SK-N-SH treated with all-trans-retinoic acid at 6 μM for 48 hours (cell line): ENCODE results near the gene EMC10.

ENCODE experiments used
- ATAC-seq: fragments of 200-7000 bp; cut with Tn5 transposase; 3 replicates; pipeline ENCODE4 v1.9.1; 2020; ENCODE audit warnings: mild to moderate bottlenecking, moderate library complexity
- ARNTL ChIP-seq: fragments of 450-650 bp; formaldehyde crosslinking; IDR thresholded peaks from 2 replicates; pipeline ENCODE4 v1.5.0; 2020; ENCODE audit warnings: low read depth, mild to moderate bottlenecking, moderate library complexity, borderline replicate concordance
- CSDC2 ChIP-seq: fragments of 250-450 bp; sonication (Bioruptor Pico); IDR thresholded peaks from 2 replicates; pipeline ENCODE4 v1.5.0; 2020; ENCODE audit warnings: mild to moderate bottlenecking, moderate library complexity
- CSRNP3 ChIP-seq: fragments of 250-450 bp; sonication (Bioruptor Pico); IDR thresholded peaks from 2 replicates; pipeline ENCODE4 v1.5.1; 2021; ENCODE audit warnings: mild to moderate bottlenecking, moderate library complexity
- ESRRG ChIP-seq: fragments of 250-450 bp; sonication (Bioruptor Pico); IDR thresholded peaks from 2 replicates; pipeline ENCODE4 v1.6.1; 2021; ENCODE audit warnings: mild to moderate bottlenecking
- GLIS3 ChIP-seq: fragments of 250-450 bp; sonication (Bioruptor Pico); IDR thresholded peaks from 2 replicates; pipeline ENCODE4 v1.5.0; 2020; ENCODE audit warnings: mild to moderate bottlenecking, moderate library complexity
- OSR1 ChIP-seq: fragments of 250-450 bp; sonication (Bioruptor Pico); IDR thresholded peaks from 2 replicates; pipeline ENCODE4 v1.8.0; 2022; ENCODE audit warnings: moderate library complexity, mild to moderate bottlenecking, inconsistent platforms
- POU6F1 ChIP-seq: fragments of 250-450 bp; sonication (Bioruptor Pico); IDR thresholded peaks from 2 replicates; pipeline ENCODE4 v1.8.0; 2021; ENCODE audit warnings: low read depth, mild to moderate bottlenecking, moderate library complexity, borderline replicate concordance
- PPARA ChIP-seq: fragments of 250-450 bp; sonication (Bioruptor Pico); IDR thresholded peaks from 2 replicates; pipeline ENCODE4 v1.5.0; 2020; ENCODE audit warnings: mild to moderate bottlenecking, borderline replicate concordance
- RARB ChIP-seq: fragments of 250-450 bp; sonication (Bioruptor Pico); IDR thresholded peaks from 2 replicates; pipeline ENCODE4 v1.8.0; 2021; ENCODE audit warnings: mild to moderate bottlenecking, moderate library complexity
- SNAI2 ChIP-seq: fragments of 250-450 bp; sonication (Bioruptor Pico); IDR thresholded peaks from 2 replicates; pipeline ENCODE4 v1.5.0; 2020; ENCODE audit warnings: mild to moderate bottlenecking, moderate library complexity
- TCF4 ChIP-seq: fragments of 250-450 bp; sonication (Bioruptor Pico); IDR thresholded peaks from 2 replicates; pipeline ENCODE4 v1.8.0; 2021; ENCODE audit warnings: mild to moderate bottlenecking, moderate library complexity, borderline replicate concordance
- TOX ChIP-seq: fragments of 250-450 bp; sonication (Bioruptor Pico); IDR thresholded peaks from 2 replicates; pipeline ENCODE4 v1.8.0; 2021; ENCODE audit warnings: mild to moderate bottlenecking, moderate library complexity, borderline replicate concordance
- ZC3H10 ChIP-seq: fragments of 250-450 bp; sonication (Bioruptor Pico); IDR thresholded peaks from 2 replicates; pipeline ENCODE4 v1.5.1; 2021; ENCODE audit warnings: mild to moderate bottlenecking, moderate library complexity
- ZFP3 ChIP-seq: fragments of 250-450 bp; sonication (Bioruptor Pico); IDR thresholded peaks from 2 replicates; pipeline ENCODE4 v1.5.0; 2020; ENCODE audit warnings: mild to moderate bottlenecking, moderate library complexity
- ZFP30 ChIP-seq: fragments of 450-650 bp; formaldehyde crosslinking; IDR thresholded peaks from 2 replicates; pipeline ENCODE4 v1.5.0; 2022; ENCODE audit warnings: mild to moderate bottlenecking, moderate library complexity
- ZNF565 ChIP-seq: fragments of 450-650 bp; formaldehyde crosslinking; conservative IDR thresholded peaks from 2 replicates; pipeline ENCODE4 v1.5.0; 2020; ENCODE audit warnings: low read depth, mild to moderate bottlenecking, moderate library complexity
- ZNF70 ChIP-seq: fragments of 450-650 bp; formaldehyde crosslinking; IDR thresholded peaks from 2 replicates; pipeline ENCODE4 v1.5.0; 2020; ENCODE audit warnings: mild to moderate bottlenecking, moderate library complexity
- TF ChIP-seq, protein P1 (sequence below): fragments of 250-450 bp; sonication (Bioruptor Pico); IDR thresholded peaks from 2 replicates; pipeline ENCODE4 v1.5.0; 2020; ENCODE audit warnings: mild to moderate bottlenecking, moderate library complexity
- TF ChIP-seq, protein P2 (sequence below): fragments of 250-450 bp; sonication (Bioruptor Pico); IDR thresholded peaks from 2 replicates; pipeline ENCODE4 v1.8.0; 2020; ENCODE audit warnings: mild to moderate bottlenecking, moderate library complexity, borderline replicate concordance

Gene EMC10

GRCh38 chr19:50490991-50491472 lies 14.7 kb downstream of the EMC10 start:
- TF ChIP-seq, protein P1, sequence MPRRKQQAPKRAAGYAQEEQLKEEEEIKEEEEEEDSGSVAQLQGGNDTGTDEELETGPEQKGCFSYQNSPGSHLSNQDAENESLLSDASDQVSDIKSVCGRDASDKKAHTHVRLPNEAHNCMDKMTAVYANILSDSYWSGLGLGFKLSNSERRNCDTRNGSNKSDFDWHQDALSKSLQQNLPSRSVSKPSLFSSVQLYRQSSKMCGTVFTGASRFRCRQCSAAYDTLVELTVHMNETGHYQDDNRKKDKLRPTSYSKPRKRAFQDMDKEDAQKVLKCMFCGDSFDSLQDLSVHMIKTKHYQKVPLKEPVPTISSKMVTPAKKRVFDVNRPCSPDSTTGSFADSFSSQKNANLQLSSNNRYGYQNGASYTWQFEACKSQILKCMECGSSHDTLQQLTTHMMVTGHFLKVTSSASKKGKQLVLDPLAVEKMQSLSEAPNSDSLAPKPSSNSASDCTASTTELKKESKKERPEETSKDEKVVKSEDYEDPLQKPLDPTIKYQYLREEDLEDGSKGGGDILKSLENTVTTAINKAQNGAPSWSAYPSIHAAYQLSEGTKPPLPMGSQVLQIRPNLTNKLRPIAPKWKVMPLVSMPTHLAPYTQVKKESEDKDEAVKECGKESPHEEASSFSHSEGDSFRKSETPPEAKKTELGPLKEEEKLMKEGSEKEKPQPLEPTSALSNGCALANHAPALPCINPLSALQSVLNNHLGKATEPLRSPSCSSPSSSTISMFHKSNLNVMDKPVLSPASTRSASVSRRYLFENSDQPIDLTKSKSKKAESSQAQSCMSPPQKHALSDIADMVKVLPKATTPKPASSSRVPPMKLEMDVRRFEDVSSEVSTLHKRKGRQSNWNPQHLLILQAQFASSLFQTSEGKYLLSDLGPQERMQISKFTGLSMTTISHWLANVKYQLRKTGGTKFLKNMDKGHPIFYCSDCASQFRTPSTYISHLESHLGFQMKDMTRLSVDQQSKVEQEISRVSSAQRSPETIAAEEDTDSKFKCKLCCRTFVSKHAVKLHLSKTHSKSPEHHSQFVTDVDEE (CRISPR knock-in tag): no peak
- TF ChIP-seq RARB (CRISPR knock-in tag) (no peak), ZFP3 (CRISPR knock-in tag) (no peak), ZFP30 (CRISPR knock-in tag) (no peak), CSRNP3 (no peak), POU6F1 (CRISPR knock-in tag) (no peak), ZNF70 (no peak), TOX (CRISPR knock-in tag) (no peak), SNAI2 (CRISPR knock-in tag) (no peak), ZC3H10 (CRISPR knock-in tag) (no peak), ZNF565 (CRISPR knock-in tag) (no peak)
- TF ChIP-seq, all 23 proteins: peak for 0
- no peak for ATAC-seq

- no peak for TF ChIP-seq PPARA (CRISPR knock-in tag)
- no peak for TF ChIP-seq TOX (CRISPR knock-in tag)
- TF ChIP-seq TCF4: no peak
- no peak for TF ChIP-seq ZNF565 (CRISPR knock-in tag)
- TF ChIP-seq ARNTL: no peak
- TF ChIP-seq GLIS3 (CRISPR knock-in tag): no peak
- TF ChIP-seq CSDC2 (CRISPR knock-in tag): no peak
- peak; percentile 49 for ATAC-seq
Observed at GRCh38 chr19:50492303-50493052, 16.2 kb downstream of the EMC10 start.

DNA sequence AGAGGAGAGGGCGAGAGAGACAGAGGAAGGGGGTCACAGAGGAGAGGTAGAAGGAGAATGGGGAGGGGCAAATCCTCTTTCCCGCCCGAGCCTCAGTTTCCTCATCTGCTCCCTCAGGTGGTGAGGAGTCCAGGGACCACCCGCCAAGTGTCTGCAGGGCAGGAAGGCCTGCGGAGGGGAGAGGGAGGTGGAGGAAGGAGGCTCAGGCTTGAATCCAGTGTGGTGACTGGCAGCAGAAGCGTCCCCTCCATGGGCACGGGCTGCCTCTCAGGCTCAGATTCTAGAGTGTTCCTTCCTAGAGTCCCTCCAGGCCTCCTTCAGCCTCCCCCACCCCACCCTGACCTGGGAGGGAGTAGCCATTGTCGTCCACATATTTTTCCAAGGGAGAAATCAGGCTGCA lies 16.9 kb downstream of the EMC10 start:
- ATAC-seq: no peak
- TF ChIP-seq OSR1 (CRISPR knock-in tag) (no peak), TOX (CRISPR knock-in tag) (no peak), POU6F1 (CRISPR knock-in tag) (no peak), PPARA (CRISPR knock-in tag) (no peak)

DNA sequence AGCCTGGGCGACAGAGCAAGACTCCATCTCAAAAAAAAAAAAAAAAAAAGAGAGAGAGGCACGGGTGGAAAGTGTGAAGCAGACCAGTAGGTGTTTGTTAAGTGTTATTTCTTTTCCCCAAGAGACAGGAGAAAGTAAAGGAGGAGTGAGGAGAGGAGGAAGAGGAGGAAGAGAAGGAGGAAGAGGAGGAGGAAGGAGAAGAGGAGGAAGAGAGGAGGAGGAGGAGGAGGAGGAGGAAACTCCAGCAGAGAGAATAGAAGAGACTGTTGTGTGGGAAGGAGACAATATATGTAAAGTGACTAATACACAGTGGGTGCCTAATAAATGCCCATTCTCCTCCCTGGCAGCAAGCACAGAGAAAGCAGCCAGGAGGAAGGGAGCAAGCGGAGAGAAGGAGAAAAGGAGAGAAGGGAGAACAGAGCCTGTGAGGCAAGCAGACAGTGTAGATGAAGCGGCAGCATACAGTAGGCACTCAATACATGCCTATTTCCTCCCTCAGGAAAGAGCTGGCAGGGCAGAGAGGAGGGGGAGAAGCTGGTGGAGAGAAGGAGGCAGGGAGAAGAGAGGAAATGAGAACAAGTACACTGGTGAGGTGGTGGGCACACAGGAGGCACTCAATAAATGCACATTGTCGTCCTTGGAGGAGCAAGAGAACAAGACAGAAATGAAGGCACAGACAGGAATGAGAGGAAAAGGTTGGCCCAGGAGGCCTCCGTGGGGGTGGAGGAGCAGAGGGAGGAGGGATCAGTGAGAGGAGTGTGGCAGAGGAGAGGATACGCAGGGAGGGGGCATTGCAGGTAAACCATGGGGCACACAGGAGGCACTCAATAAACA lies 18.1 kb downstream of the EMC10 start:
- ATAC-seq: no peak
- TF ChIP-seq TOX (CRISPR knock-in tag) (no peak), GLIS3 (CRISPR knock-in tag) (no peak), ESRRG (no peak), PPARA (CRISPR knock-in tag) (no peak), ZNF565 (CRISPR knock-in tag) (no peak)
- TF ChIP-seq, protein P2, sequence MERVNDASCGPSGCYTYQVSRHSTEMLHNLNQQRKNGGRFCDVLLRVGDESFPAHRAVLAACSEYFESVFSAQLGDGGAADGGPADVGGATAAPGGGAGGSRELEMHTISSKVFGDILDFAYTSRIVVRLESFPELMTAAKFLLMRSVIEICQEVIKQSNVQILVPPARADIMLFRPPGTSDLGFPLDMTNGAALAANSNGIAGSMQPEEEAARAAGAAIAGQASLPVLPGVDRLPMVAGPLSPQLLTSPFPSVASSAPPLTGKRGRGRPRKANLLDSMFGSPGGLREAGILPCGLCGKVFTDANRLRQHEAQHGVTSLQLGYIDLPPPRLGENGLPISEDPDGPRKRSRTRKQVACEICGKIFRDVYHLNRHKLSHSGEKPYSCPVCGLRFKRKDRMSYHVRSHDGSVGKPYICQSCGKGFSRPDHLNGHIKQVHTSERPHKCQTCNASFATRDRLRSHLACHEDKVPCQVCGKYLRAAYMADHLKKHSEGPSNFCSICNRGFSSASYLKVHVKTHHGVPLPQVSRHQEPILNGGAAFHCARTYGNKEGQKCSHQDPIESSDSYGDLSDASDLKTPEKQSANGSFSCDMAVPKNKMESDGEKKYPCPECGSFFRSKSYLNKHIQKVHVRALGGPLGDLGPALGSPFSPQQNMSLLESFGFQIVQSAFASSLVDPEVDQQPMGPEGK (CRISPR knock-in tag): no peak
